ENCODE results near the gene ALOX5. TPM values are rescaled to one million over a fixed set of nuclear protein-coding genes. Genes with fewer than 3 reads are reported as not detected.

Gene ALOX5
- total and polyA plus RNA-seq, 11 donors = 1.3 to 36.1 (median 5.8) TPM

- ATAC-seq (peak in 3 of 4 donors; percentile 27 to 52 (median 39)), DNase-seq (peak in 1 of 5 donors; percentile 41)
- peaks cover 0 to 44% (median 17%) of the 10 kb centered on the region in 12 donors for H3K4me1 ChIP-seq
- 0 to 4% (median 2%) methylated on average over 11 to 32 of the region's 32 CpGs for WGBS, 4 donors
- no peaks in the 10 kb centered on the region for H3K36me3 ChIP-seq
- H3K4me3 ChIP-seq = peak overlapping the region in 11 of 12 donors; percentile 30 to 75 (median 47)
- no peak overlapping the region for H3K27ac ChIP-seq
- no peak for TF ChIP-seq CTCF (IDR thresholded peaks at IDR 0.05)
- TF ChIP-seq POLR2A (IDR thresholded peaks at IDR 0.05) = no peak
- H3K9me3 ChIP-seq = no peaks in the 10 kb centered on the region
- intact Hi-C loops (cut with DNase I) = loop anchor here in 1 of 10 donors (10.0 kb wide), 1 partner anchor 68 kb away; no protein-coding TSS in a partner anchor
- H3K27me3 ChIP-seq = peaks cover 0 to 45% (median 33%) of the 10 kb centered on the region in 9 donors
Measured at GRCh38 chr10:45373003-45373575, 927 bp upstream of the ALOX5 start.

- no peaks in the 10 kb centered on the region for H3K36me3 ChIP-seq
- no peaks in the 10 kb centered on the region for H3K9me3 ChIP-seq
- peak in 1 of 4 donors; percentile 7 for ATAC-seq
- DNase-seq = peak in 1 of 5 donors; percentile 33
- H3K4me3 ChIP-seq = peak overlapping the region; percentile 30 to 75 (median 47)
- H3K27me3 ChIP-seq = peaks cover 0 to 58% (median 36%) of the 10 kb centered on the region in 9 donors
- H3K4me1 ChIP-seq = peaks cover 0 to 58% (median 17%) of the 10 kb centered on the region in 12 donors
- WGBS, 4 donors = 7 to 12% (median 10%) methylated on average over 9 to 51 of the region's 51 CpGs
- intact Hi-C loops (cut with DNase I) = loop anchor here in 1 of 10 donors (10.0 kb wide), 1 partner anchor 70 kb away; no protein-coding TSS in a partner anchor
- TF ChIP-seq POLR2A (IDR thresholded peaks at IDR 0.05) (no peak), CTCF (IDR thresholded peaks at IDR 0.05) (no peak)
- peak overlapping the region in 3 of 12 donors; percentile 16 to 81 (median 21) for H3K27ac ChIP-seq
Measured at GRCh38 chr10:45374350-45375052, 485 bp downstream of the ALOX5 start.

GRCh38 chr10:45375101-45375500 lies 1.1 kb downstream of the ALOX5 start:
- Histone ChIP-seq H3K4me3 (peak overlapping the region in 9 of 12 donors; percentile 30 to 75 (median 56)), H3K4me1 (peaks cover 0 to 61% (median 17%) of the 10 kb centered on the region in 12 donors), H3K36me3 (no peaks in the 10 kb centered on the region), H3K27me3 (peaks cover 0 to 64% (median 37%) of the 10 kb centered on the region in 9 donors), H3K9me3 (no peaks in the 10 kb centered on the region), H3K27ac (peak overlapping the region in 1 of 12 donors; percentile 81)
- ATAC-seq (no peak), DNase-seq (no peak)
- no peak for TF ChIP-seq CTCF (IDR thresholded peaks at IDR 0.05)
- TF ChIP-seq POLR2A (IDR thresholded peaks at IDR 0.05) = no peak
- intact Hi-C loops (cut with DNase I) = loop anchor here in 1 of 10 donors (10.0 kb wide), 1 partner anchor 70 kb away; no protein-coding TSS in a partner anchor
- WGBS, 4 donors = 75 to 90% (median 82%) methylated on average over 8 of the region's 8 CpGs

GRCh38 chr10:45375716-45376231 lies 1.8 kb downstream of the ALOX5 start:
- Histone ChIP-seq H3K27ac (peak overlapping the region in 1 of 12 donors; percentile 81), H3K4me3 (peak overlapping the region in 1 of 12 donors; percentile 75), H3K36me3 (no peaks in the 10 kb centered on the region), H3K9me3 (no peaks in the 10 kb centered on the region), H3K27me3 (peaks cover 0 to 69% (median 37%) of the 10 kb centered on the region in 9 donors), H3K4me1 (peaks cover 0 to 64% (median 17%) of the 10 kb centered on the region in 12 donors)
- DNase-seq = no peak
- no peak for ATAC-seq
- 72 to 79% (median 75%) methylated on average over 11 to 12 of the region's 12 CpGs for WGBS, 4 donors
- no peak for TF ChIP-seq POLR2A (IDR thresholded peaks at IDR 0.05)
- TF ChIP-seq CTCF (IDR thresholded peaks at IDR 0.05) = no peak
- intact Hi-C loops (cut with DNase I) = loop anchor here in 2 of 10 donors (2.0 to 10.0 kb wide), 2 partner anchors 31 to 71 kb away; no protein-coding TSS in a partner anchor

All from heart left ventricle (tissue), 16 donors.